MM.1S (cell line): Measurements from ENCODE around the gene ZNF280D.
"Not testable (repeated sequence)": the region's sequence is repeated elsewhere in the genome, so short reads cannot be mapped to it uniquely, and the experiment has no call there.

Source experiments
- DNase-seq: peaks from one replicate; pipeline ENCODE4 v3.0.0-alpha.2; 2015
- H2AFZ ChIP-seq: fragments of 300-600 bp; sonication (generic); 2 replicates; pipeline ENCODE4 v1.6.0; 2016; ENCODE audit warnings: antibody characterized with exemption, low read length
- H3F3A ChIP-seq: fragments of 300-600 bp; sonication (generic); 2 replicates; pipeline ENCODE4 v1.6.1; 2016; ENCODE audit warnings: mild to moderate bottlenecking, antibody characterized with exemption, low read length, moderate library complexity, mixed read lengths; ENCODE audit not compliant: insufficient read depth
- H3K27ac ChIP-seq: fragments of 300-600 bp; sonication (generic); 2 replicates; pipeline ENCODE4 v1.5.1; 2016; ENCODE audit warnings: mild to moderate bottlenecking, low read length
- H3K27me3 ChIP-seq: fragments of 300-600 bp; sonication (generic); replicated peaks from 2 replicates; pipeline ENCODE4 v1.6.0; 2016; ENCODE audit warnings: low read length; ENCODE audit not compliant: insufficient read depth
- H3K36me3 ChIP-seq: fragments of 300-600 bp; sonication (generic); replicated peaks from 2 replicates; pipeline ENCODE4 v1.6.1; 2016; ENCODE audit warnings: mild to moderate bottlenecking, low read length, mixed read lengths; ENCODE audit not compliant: insufficient read depth
- H3K4me1 ChIP-seq: fragments of 300-600 bp; sonication (generic); 2 replicates; pipeline ENCODE4 v1.6.1; 2016; ENCODE audit warnings: low read length, mixed read lengths
- H3K4me2 ChIP-seq: fragments of 300-600 bp; sonication (generic); 2 replicates; pipeline ENCODE4 v1.6.0; 2016; ENCODE audit warnings: low read depth, low read length
- H3K4me3 ChIP-seq: fragments of 300-600 bp; sonication (generic); 2 replicates; pipeline ENCODE4 v1.5.1; 2016; ENCODE audit warnings: low read length, mixed read lengths
- H3K79me2 ChIP-seq: fragments of 300-600 bp; sonication (generic); 2 replicates; pipeline ENCODE4 v1.6.1; 2016; ENCODE audit warnings: mixed run types, low read length, mixed read lengths
- H3K9ac ChIP-seq: fragments of 300-600 bp; sonication (generic); 2 replicates; pipeline ENCODE4 v1.6.1; 2016; ENCODE audit warnings: low read length, mixed read lengths
- H3K9me2 ChIP-seq: fragments of 300-600 bp; sonication (generic); replicated peaks from 2 replicates; pipeline ENCODE4 v1.6.1; 2016; ENCODE audit warnings: mild to moderate bottlenecking, low read length, mixed read lengths; ENCODE audit not compliant: insufficient read depth
- H3K9me3 ChIP-seq: fragments of 300-600 bp; sonication (generic); replicated peaks from 2 replicates; pipeline ENCODE4 v1.6.1; 2016; ENCODE audit warnings: mild to moderate bottlenecking, low read length, mixed read lengths; ENCODE audit not compliant: insufficient read depth
- H4K20me1 ChIP-seq: fragments of 300-600 bp; sonication (generic); 2 replicates; pipeline ENCODE4 v1.6.1; 2016; ENCODE audit warnings: mild to moderate bottlenecking, low read length, moderate library complexity, mixed read lengths; ENCODE audit not compliant: insufficient read depth
- CTCF ChIP-seq: fragments of 300-600 bp; sonication (generic); IDR thresholded peaks from 2 replicates; pipeline ENCODE4 v1.5.1; 2016; ENCODE audit warnings: antibody characterized with exemption, low read length, mixed read lengths
- EZH2 ChIP-seq: fragments of 300-600 bp; sonication (generic); optimal IDR thresholded peaks from 2 replicates; pipeline ENCODE3; 2017; ENCODE audit warnings: low read depth, mild to moderate bottlenecking, antibody characterized with exemption, low read length, mixed read lengths
- EZH2phosphoT487 ChIP-seq: fragments of 300-600 bp; sonication (generic); IDR thresholded peaks from 2 replicates; pipeline ENCODE4 v1.6.1; 2018; ENCODE audit warnings: antibody characterized with exemption, low read length

ZNF280D gene

DNA sequence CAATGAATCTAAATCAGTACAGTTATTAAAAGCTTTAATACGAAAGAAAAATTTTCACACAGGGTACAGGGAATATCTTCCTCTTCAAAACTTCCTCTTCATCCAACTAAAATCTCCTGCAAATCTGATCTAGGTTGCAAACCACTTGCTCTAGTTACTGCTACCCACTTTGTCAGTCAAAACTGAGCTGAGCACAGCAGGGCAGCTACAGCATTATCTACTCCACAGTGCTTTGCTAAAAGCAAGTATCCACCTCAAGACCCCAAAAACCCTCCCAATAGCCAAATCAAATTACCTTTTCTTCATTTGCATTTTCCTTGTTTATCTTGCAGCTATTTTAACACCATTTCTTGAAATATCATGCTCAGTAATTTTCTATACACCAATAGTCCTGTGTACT, 14.7 kb downstream of the ZNF280D start:
- H2AFZ ChIP-seq, result no peak overlapping the region
- H3F3A ChIP-seq, result no peaks in the 10 kb centered on the region
- H3K4me2 ChIP-seq, result no peak overlapping the region
- H3K27ac ChIP-seq, result no peak overlapping the region
- peaks cover 4% of the 10 kb centered on the region; the same call in 1 of the 2 replicates for H3K4me1 ChIP-seq
- no peak for DNase-seq
- no peaks in the 10 kb centered on the region for H4K20me1 ChIP-seq
- no peaks in the 10 kb centered on the region for H3K9me3 ChIP-seq
- TF ChIP-seq CTCF, result no peak
- no peak for TF ChIP-seq EZH2
- TF ChIP-seq EZH2phosphoT487, result no peak
- no peaks in the 10 kb centered on the region for H3K27me3 ChIP-seq
- no peaks in the 10 kb centered on the region for H3K36me3 ChIP-seq
- no peak overlapping the region for H3K9ac ChIP-seq
- H3K9me2 ChIP-seq, result no peaks in the 10 kb centered on the region
- H3K79me2 ChIP-seq, result peaks cover 54% of the 10 kb centered on the region
- H3K4me3 ChIP-seq, result no peak overlapping the region

- no peaks in the 10 kb centered on the region for H3K4me1 ChIP-seq
- DNase-seq, result no peak
- no peaks in the 10 kb centered on the region for H3K27me3 ChIP-seq
- H3K27ac ChIP-seq, result no peak overlapping the region
- H3K79me2 ChIP-seq, result peaks cover 62% of the 10 kb centered on the region
- H3K36me3 ChIP-seq, result no peaks in the 10 kb centered on the region
- H3K4me3 ChIP-seq, result no peak overlapping the region
- no peak overlapping the region for H3K4me2 ChIP-seq
- H3K9ac ChIP-seq, result no peak overlapping the region
- no peaks in the 10 kb centered on the region for H3K9me3 ChIP-seq
- no peaks in the 10 kb centered on the region for H3K9me2 ChIP-seq
- H4K20me1 ChIP-seq, result no peaks in the 10 kb centered on the region
- no peak overlapping the region for H2AFZ ChIP-seq
- TF ChIP-seq CTCF (no peak), EZH2phosphoT487 (no peak), EZH2 (no peak)
- H3F3A ChIP-seq, result no peaks in the 10 kb centered on the region
Observed at GRCh38 chr15:56716334-56716733, 17.0 kb downstream of the ZNF280D start.

GRCh38 chr15:56715220-56715619, 18.1 kb downstream of the ZNF280D start:
- H3K4me1 ChIP-seq, result no peaks in the 10 kb centered on the region
- H3K27me3 ChIP-seq, result no peaks in the 10 kb centered on the region
- H3K9me3 ChIP-seq, result no peaks in the 10 kb centered on the region
- H3K27ac ChIP-seq, result no peak overlapping the region
- no peaks in the 10 kb centered on the region for H3F3A ChIP-seq
- H3K9me2 ChIP-seq, result no peaks in the 10 kb centered on the region
- H3K4me3 ChIP-seq, result no peak overlapping the region
- no peak for DNase-seq
- no peak overlapping the region for H3K9ac ChIP-seq
- TF ChIP-seq CTCF, result no peak
- TF ChIP-seq EZH2phosphoT487, result no peak
- no peak for TF ChIP-seq EZH2
- no peaks in the 10 kb centered on the region for H3K36me3 ChIP-seq
- peaks cover 63% of the 10 kb centered on the region for H3K79me2 ChIP-seq
- H3K4me2 ChIP-seq, result no peak overlapping the region
- H4K20me1 ChIP-seq, result no peaks in the 10 kb centered on the region
- H2AFZ ChIP-seq, result no peak overlapping the region

- not testable (repeated sequence) for H3K4me3 ChIP-seq, H3K9me2 ChIP-seq, H3K27ac ChIP-seq, H3K4me1 ChIP-seq, H3F3A ChIP-seq, H3K9ac ChIP-seq, DNase-seq, H3K36me3 ChIP-seq, H4K20me1 ChIP-seq, H3K9me3 ChIP-seq, H2AFZ ChIP-seq, H3K4me2 ChIP-seq, H3K27me3 ChIP-seq
- peaks cover 43% of the 10 kb centered on the region for H3K79me2 ChIP-seq
Observed at GRCh38 chr15:56709502-56709901, 23.8 kb downstream of the ZNF280D start.
